Suppressor macrophage (primary cell): ENCODE data around the gene NOS3.

ENCODE experiments used
- DNase-seq, 4 experiments: peaks; one replicate each; pipeline ENCODE4 v3.0.0-alpha.2; 2020 to 2022
- total RNA-seq, 17 experiments: gene quantifications; one replicate each; lab custom pipeline; 2026; ENCODE audit warnings: mixed read lengths in 6 of 17, inconsistent platforms in 3 of 17; lab: John Stamatoyannopoulos, UW

Gene NOS3
- total RNA-seq, result 0 to 4.0 (median 0.05) reads per million in 17 experiments

- DNase-seq, result no peak
These were observed at the start of gene NOS3 for GRCh38 chr7:150990416-150991186. Gene NOS3 (plus strand): TSS chr7:150991017. CDS start chr7:150993804, 2,787 bp downstream.

DNA sequence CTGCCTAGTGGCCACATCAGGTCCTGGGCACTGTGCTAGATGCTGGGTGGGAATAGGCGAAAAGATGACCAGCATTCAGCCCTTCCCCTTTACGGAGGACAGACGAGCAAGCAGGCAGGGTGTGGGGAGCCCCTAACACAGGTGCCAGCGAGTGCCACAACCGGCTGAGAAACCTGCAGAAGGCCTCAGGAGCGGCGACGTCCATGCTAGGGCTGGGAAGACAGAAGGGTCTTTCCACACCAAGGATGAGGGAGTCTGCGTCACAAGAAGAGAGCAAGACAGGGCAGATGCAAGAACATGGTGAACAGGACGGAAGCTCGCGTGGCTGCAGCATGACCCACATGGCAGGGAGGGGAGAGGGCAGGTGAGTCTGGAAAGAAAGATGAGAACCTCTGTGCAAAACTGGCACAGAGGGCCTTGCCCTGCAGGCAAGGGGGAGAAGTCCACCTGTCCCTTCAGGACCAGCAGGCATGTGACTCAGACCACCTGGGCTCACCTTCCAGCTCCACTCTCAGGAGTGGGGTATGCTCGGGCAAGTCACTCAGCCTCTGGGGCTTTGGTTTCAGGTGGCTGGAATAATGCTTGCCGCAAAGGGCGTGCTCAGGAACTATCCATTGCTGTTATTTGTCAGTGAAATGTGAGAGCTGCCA is 49.3 kb upstream of the NOS3 start:
- DNase-seq, result peak in 1 of 4 experiments; percentile 0

GRCh38 chr7:150942001-150942590 is 48.7 kb upstream of the NOS3 start:
- DNase-seq, result peak in 1 of 4 experiments; percentile 31

DNA sequence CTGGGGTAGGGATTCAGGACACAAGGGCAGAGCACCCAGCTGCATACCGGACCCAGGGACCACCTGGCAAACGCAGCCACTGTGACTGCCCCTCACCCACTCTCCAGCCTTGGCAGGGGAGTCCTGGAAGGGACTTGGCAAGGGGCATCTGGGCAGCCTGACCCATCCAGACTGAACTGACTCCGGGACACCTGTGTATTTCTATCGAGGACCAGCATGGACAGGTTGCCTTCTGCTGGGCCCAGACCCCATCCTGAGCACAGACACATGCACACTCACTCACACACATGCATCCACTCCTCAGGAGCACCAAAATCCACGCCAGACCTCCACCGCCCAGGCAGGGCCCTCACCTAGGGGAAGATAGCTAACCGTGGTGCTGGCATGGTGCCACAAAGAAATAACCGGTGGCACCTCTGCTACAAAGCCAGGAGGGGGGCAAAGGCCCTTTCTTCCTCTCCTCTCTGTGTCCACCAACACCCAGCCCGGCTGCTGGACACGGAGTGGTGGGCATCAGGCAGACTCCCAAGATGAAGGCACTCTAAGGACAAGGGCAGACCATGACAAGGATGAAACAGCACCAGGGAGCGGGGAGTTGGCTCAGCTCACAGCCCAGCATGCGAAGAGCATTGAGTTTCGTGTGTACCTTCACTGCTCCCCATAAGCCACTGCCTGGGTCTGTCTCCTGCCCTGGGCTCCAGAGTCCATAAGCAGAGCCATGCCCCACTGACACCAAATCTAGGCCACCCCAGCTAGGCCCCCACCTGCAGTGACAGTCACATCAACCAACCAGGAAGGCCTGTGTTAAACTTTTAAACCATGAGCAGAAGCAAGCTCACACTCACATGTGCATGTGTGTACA is 48.0 kb upstream of the NOS3 start:
- no peak for DNase-seq

DNA sequence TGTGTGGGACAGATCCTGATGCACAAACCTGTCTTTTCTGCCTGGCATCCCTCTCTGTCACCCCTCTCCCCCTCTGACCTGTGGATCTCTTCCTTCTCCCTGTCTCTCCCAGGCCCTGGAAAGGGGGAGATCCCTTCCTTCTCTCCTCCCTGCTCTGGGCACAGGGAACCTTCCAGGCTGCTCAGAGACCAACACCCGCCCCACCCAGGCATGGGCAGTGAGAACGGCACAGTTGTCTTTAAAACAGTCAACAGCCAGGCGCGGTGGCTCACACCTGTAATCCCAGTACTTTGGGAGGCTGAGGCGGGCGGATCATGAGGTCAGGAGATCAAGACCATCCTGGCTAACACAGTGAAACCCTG is 47.4 kb upstream of the NOS3 start:
- no peak for DNase-seq

- DNase-seq, result no peak
These were observed 46.5 kb upstream of the NOS3 start for GRCh38 chr7:150944066-150945042.

DNA sequence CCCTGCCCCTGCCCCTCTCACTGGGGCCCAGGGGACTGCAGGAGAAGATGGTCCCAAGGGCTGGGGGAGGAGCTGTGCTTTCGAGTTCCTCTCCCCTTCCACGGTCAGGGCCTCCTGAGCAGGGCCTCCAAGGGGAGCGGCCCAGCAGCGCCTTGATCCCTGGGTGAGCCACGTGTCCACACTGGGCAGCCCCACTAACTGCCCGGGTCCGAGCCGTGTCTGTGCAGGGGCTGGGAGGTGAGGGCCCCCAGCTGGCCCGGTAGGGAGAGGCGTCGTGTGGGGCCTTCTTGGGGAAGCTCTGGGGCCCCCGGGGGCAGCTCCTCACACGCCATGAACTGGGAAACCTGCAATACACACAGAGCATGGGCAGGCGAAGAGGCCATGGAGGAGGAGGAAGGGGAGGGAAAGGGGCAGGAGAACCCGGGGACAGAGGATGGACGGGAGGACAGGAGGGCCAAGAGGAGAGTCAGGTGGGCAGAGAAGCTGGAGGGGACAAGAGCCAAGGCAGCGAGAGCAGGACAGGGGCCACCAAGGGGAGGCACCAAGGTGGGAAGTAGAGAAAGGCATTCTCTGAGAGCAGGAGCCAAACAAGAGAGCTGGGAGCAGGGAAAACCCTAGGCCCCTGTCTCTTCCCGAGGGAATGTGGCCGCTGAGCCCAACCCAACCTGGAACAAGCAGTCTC is 45.5 kb upstream of the NOS3 start:
- no peak for DNase-seq

DNA sequence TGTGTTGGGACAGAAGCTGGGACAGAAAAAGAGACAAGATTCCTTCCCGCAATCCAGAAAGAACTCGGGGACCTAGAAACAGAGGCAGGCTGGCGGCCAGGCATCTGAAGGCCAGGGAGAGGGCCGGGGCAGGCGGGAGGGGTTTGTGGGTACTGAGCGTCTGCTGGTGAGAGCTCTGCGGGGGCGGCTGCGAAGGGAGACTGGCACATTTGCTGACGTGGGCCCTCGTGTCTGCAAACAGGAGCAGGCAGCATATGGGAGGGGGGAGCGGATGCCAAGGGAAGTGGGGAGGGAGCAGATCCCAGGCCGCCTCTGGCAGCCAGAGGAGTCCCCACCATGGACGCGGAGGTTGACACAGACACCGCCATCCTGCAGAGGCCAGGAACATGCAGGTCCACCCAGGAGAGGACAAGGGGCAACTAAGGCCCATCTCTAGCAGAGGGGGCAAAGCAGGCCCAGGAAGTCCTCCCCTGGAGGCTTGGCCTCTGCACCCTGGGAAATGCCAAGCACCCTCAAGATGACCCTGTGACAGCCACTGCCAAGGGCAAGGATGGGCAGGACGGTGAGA is 44.9 kb upstream of the NOS3 start:
- peak in 1 of 4 experiments; percentile 1 for DNase-seq

DNA sequence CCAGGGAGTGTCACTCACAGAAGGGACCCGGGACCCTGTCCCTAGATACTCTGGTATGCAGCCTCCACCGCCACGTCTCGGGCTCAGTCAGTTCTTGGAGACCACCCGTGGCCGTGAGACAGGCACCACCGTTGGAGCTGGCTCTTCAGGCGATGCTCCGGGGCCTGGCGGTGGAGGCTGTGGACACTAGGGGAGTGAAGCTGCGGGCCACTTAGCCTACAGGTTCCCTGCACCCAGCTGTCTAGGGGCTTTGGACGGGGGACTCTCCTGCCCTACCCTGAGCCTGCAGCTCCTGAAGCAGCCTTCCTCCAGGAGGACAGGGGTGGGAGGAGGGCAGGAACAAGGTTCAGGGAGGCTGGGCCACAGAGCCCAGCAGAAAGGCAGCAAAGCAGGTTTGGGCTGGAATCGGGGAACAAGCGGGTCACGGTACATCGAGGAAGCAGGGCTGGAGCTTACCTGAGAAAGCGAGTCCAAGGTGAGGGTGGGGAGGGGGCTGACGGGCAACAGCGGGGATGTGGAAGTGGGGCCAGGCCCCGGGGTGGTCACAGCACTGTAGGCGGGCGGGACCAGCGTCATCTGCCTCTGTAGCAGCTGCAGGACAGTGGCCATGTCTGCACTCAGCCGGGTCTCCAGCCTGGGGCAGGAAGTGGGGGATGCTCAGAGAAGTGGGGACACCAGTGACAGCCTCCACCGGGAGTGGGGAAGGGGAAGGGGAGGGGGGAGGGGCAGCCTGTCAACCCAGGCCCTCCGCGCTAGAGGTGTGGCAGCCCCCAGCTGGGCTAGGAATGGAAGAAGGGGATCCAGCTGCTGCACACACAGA is 44.2 kb upstream of the NOS3 start:
- DNase-seq, result peak in 1 of 4 experiments; percentile 0

DNA sequence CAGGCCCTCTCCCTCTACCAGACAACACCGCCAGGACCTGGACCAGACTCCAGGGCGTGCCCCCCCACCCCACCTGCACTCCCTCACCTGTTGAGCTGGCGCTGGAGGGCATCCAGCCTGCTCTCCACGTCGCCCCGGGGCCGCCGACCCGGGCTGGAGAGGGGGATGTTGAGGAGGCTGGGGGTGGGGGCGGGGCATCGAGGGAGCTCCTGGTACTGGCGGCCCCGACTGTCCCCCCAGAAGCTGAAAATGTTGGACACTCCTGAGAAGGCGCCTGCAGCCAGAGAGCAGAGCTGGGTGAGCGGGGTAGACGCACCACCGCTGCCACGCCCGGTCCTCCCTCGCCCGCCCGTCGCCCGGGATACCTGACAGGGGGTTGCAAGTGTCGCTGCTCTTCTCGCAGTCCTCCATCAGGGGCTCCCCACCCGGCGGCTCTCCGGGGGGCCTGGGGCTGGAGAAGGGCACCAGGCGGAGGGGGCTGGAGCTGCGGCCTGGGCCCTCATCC is 43.5 kb upstream of the NOS3 start:
- peak in 1 of 4 experiments; percentile 1 for DNase-seq

GRCh38 chr7:150947761-150948651 is 42.8 kb upstream of the NOS3 start:
- DNase-seq, result peak in 1 of 4 experiments; percentile 0

- peak in 1 of 4 experiments; percentile 0 for DNase-seq
These were observed 42.0 kb upstream of the NOS3 start for GRCh38 chr7:150948791-150949251.

DNA sequence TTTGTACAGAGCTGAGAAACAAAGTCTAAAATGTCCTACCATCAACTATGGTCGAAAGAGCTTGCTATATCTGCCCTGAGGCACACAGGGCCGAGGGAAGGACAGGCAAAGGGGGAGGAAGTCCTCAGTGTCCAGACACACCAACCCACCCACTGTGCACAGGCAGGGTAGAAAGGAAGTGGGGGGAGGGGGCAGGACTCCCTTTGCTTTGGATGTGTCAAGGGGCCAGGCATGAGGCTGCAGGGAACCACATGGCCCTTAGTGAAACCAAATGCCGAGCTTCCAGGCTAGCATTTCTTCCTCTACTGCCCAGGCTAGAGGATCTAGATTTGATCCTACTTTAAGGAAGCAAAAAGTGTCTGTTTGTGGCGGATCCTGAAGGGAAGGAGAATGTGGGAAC is 41.3 kb upstream of the NOS3 start:
- peak; percentile 30 to 59 (median 39) for DNase-seq

DNA sequence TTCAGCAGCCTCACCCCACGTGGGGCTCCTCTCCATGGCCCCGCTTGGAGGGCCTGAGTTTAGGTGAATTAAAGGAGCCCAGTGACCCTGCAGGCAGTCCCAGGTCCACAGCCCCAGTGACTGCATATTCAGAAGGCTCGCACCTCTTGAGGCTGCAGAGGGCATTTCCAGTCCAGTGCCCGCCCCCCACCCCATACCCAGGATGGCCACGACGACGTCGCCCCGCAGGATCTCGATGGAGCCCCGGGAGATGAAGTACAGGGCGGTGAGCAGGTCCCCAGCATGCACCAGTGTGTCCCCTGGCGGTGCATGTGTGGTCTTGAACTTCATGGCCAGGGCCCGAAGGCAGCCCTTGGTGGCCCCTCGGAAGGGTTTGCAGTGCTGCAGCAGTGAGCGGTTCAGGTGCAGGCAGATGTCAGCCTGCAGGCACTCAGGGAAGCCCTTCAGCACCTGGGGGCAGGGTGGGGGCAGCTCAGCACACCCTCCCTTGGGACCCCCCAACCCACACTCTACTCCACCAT is 40.8 kb upstream of the NOS3 start:
- peak in 1 of 4 experiments; percentile 1 for DNase-seq

DNA sequence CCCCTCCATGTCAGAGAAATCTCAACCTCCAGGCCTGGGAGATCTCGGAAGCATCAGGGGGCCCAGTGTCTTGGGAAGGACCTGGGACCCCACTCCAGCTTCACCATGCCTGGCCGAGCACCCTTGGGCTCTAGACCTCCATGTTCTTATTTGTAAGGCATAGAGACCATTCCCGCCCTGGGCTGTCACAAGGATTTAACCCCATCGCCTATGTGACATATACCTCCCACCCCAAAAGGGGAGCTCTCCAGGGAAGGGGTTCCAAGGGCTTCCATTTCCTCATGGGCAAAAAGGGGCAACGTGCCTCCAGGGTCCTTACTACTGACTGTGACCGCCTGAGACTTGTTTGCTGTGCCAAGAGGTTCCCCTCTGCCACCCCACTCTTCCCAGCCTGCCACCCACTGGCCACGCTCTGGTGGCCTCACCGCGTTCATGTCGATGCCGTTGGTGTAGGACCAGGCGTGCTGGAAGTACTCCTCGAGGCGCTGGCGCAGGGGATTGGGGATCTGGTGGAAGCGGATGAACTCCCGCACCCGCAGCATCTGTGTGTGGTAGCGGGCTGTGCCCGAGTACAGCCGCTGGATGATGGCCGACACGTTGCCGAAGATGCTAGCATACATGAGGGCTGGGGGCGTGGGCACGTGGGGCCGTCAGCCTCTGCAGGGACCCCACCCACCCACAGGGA is 40.2 kb upstream of the NOS3 start:
- DNase-seq, result no peak

- no peak for DNase-seq
These were observed 39.7 kb upstream of the NOS3 start for GRCh38 chr7:150951181-150951520.

DNA sequence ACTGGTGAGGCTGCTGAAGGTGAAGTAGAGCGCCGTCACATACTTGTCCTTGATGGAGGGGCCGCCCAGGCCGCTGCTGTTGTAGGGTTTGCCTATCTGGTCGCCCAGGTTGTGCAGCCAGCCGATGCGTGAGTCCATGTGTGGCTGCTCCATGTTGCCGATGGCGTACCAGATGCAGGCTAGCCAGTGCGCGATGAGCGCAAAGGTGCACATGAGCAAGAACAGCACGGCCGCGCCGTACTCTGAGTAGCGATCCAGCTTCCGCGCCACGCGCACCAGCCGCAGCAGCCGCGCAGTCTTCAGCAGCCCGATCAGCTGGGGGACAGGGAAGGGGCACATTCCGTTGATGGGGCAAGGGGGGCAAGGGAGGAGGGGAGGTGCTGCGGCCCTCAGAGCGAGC is 39.3 kb upstream of the NOS3 start:
- DNase-seq, result no peak
